Activated T-helper 17 cell treated with anti-CD3 and anti-CD28 coated beads, Interleukin-2, amount 50 U/mL, for 72 hours (primary cell): Measurements from ENCODE around the gene EPHA2. TPM values are rescaled to one million over a fixed set of nuclear protein-coding genes. Genes with fewer than 3 reads are reported as not detected.

Source experiments
- ATAC-seq: fragments of 150-1000 bp; cut with Tn5 transposase; replicated peaks from 2 replicates; pipeline ENCODE4 v1.10.0; 2021; ENCODE audit warnings: mild to moderate bottlenecking, moderate library complexity
- H3K27ac Mint-ChIP-seq: one replicate; pipeline ENCODE4 v1.8.0; 2022; ENCODE audit warnings: mixed read lengths
- H3K27me3 Mint-ChIP-seq: one replicate; pipeline ENCODE4 v1.8.0; 2022; ENCODE audit warnings: mixed read lengths
- H3K36me3 Mint-ChIP-seq: one replicate; pipeline ENCODE4 v1.8.0; 2022; ENCODE audit warnings: low read depth, mild to moderate bottlenecking, mixed read lengths
- H3K4me1 Mint-ChIP-seq: one replicate; pipeline ENCODE4 v1.8.0; 2022; ENCODE audit warnings: mixed read lengths
- H3K4me3 Mint-ChIP-seq: one replicate; pipeline ENCODE4 v1.8.0; 2022; ENCODE audit warnings: mild to moderate bottlenecking, mixed read lengths
- H3K9me3 Mint-ChIP-seq: one replicate; pipeline ENCODE4 v1.8.0; 2022; ENCODE audit warnings: mixed read lengths
- total RNA-seq, 2 donors: library from RNA; stranded (reverse); gene quantifications; one replicate each; pipeline ENCODE4 v1.2.3, GENCODE V29; 2022

Gene EPHA2
- total RNA-seq, 2 donors from 2014 or later, result 0.13 TPM; not detected in 1

DNA sequence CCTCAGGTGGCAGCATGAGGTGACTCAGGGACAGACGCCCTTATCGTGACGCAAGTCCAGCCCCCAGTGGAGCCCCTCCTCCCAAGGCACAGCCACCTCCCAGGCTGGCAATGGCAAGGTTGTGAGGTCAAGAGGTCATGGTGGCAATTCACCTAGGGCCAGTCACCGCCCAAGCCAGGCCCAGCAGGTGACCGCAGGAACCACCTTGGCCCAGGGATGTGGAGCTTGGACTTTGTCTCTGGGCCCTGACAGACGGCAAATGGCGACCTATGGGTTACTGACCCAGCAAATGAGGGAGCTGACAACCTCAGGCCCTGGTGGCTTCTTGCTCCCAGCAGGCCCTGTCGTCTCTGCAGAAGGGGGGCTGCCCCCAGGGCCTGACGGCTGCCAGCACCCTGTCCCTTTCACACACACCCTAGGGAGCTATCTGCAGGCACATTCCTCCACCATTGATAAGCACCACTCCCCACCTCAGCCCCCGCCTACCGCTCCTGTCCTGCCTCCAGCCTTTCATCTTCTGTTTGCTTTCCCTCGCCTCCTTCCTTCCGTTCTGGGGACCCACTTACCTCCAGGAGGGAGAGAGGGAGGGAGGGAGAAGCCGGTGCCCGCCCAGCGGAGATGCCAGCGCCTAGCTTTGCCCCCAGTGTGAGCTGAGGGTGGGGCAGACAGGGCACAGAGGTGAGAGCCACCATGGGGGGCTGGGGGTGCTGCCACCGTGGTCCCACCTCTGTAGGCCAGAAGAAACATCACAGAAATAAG is 12.1 kb downstream of the EPHA2 start:
- Mint-ChIP-seq H3K27ac (no peak overlapping the region), H3K27me3 (no peaks in the 10 kb centered on the region), H3K4me3 (no peak overlapping the region), H3K9me3 (no peaks in the 10 kb centered on the region), H3K36me3 (no peaks in the 10 kb centered on the region), H3K4me1 (peaks cover 4% of the 10 kb centered on the region)
- no peak for ATAC-seq

GRCh38 chr1:16143005-16143565 is 12.8 kb downstream of the EPHA2 start:
- Mint-ChIP-seq H3K9me3 (no peaks in the 10 kb centered on the region), H3K27ac (no peak overlapping the region), H3K36me3 (no peaks in the 10 kb centered on the region), H3K27me3 (no peaks in the 10 kb centered on the region), H3K4me3 (no peak overlapping the region), H3K4me1 (peaks cover 4% of the 10 kb centered on the region)
- ATAC-seq, result no peak

- no peak overlapping the region for H3K4me3 Mint-ChIP-seq
- no peak overlapping the region for H3K27ac Mint-ChIP-seq
- no peaks in the 10 kb centered on the region for H3K9me3 Mint-ChIP-seq
- no peak for ATAC-seq
- no peaks in the 10 kb centered on the region for H3K27me3 Mint-ChIP-seq
- H3K4me1 Mint-ChIP-seq, result peaks cover 4% of the 10 kb centered on the region
- H3K36me3 Mint-ChIP-seq, result no peaks in the 10 kb centered on the region
Observed at GRCh38 chr1:16142383-16142995, 13.4 kb downstream of the EPHA2 start.

DNA sequence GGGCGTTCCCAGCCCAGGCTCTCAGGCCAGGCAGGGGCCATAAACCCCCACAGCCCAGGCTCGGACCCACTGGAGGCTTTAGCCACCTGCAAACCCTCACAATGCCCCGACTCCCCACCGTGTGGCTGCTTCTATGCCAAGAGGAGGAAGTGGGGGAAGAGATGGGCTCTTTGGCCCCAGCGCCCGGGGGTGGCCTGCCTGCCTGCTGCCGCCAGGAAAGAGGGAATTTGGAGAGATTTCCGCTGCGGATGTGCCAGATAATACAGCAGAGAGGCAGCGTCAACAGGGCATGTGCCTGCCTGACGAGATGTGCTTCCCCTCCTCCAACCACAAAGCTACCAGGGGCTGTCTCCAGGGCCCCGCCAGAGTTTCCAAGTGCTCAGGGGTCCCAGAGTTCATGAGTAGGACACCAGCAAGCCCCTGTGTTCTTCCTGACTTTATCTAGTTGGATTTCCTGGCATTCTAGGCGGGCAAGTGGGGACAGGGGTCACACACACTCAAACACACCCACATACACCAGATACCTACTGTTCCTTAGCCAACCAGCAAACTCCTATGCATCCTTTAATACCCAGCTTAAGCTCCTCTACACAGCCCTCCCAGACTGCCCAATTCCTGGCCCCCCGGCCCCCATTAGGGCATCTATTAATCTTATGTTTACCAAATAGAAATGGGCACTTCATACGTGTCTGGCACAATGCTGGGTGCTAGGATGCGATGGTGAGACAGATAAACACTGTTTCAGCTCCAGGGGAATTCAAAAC is 14.1 kb downstream of the EPHA2 start:
- Mint-ChIP-seq H3K4me3 (no peak overlapping the region), H3K27ac (no peak overlapping the region), H3K4me1 (peaks cover 4% of the 10 kb centered on the region), H3K36me3 (no peaks in the 10 kb centered on the region), H3K9me3 (no peaks in the 10 kb centered on the region), H3K27me3 (no peaks in the 10 kb centered on the region)
- no peak for ATAC-seq

DNA sequence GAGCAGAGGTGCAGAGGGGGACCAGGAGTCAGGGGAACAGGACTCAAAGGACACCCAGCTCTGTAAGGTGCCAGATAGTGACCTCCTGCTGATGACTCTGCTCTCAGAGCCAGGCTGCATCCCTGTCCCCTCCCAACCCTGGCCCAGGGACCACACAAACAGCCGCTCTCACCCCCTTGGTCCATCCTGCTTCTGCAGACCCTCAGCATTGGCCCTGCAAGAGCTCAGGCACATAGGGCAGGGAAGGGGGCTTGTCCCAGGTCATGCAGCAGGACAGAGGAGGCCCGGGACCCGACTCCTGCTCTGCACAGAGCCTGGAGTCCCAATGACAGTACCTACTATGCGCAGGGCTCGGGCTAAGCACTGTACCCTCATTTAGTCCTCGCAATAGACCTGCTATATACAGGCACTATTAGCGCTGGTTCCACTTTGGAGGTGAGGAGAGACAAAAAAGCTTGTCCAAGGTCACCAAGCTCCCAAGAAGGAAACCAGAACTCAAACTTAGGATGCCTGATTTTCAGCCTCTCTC is 15.7 kb downstream of the EPHA2 start:
- Mint-ChIP-seq H3K36me3 (no peaks in the 10 kb centered on the region), H3K27me3 (no peaks in the 10 kb centered on the region), H3K27ac (no peak overlapping the region), H3K4me3 (no peak overlapping the region), H3K9me3 (no peaks in the 10 kb centered on the region), H3K4me1 (peaks cover 4% of the 10 kb centered on the region)
- no peak for ATAC-seq

DNA sequence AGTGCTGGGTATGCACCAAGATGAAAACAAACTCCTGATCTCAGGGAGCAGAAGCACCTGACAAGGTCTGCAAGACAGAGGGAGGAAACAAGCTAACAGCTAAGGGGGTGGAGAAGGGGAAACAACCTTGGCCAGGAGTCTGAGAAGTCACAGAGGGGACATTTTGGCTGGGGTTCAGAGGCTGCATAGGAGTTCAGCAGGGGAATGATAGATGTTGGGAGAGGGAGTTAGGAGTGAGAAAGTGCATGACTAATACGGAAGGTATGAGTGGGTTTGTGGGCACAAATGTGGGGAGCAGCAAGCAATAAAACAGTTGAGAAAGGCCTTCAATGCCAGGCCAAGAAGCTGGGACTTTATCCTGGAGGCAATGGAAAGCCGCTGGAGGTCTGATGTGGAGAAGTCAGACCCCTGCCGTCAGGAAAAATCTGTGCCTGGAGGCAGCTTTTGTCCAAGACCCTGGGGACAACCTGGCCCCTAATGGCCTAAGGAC is 16.4 kb downstream of the EPHA2 start:
- Mint-ChIP-seq H3K27ac (no peak overlapping the region), H3K36me3 (no peaks in the 10 kb centered on the region), H3K4me3 (no peak overlapping the region), H3K27me3 (no peaks in the 10 kb centered on the region), H3K4me1 (peaks cover 4% of the 10 kb centered on the region), H3K9me3 (no peaks in the 10 kb centered on the region)
- peak; percentile 84 for ATAC-seq

- no peak for ATAC-seq
- no peaks in the 10 kb centered on the region for H3K9me3 Mint-ChIP-seq
- no peak overlapping the region for H3K4me3 Mint-ChIP-seq
- H3K36me3 Mint-ChIP-seq, result no peaks in the 10 kb centered on the region
- no peak overlapping the region for H3K27ac Mint-ChIP-seq
- peaks cover 4% of the 10 kb centered on the region for H3K4me1 Mint-ChIP-seq
- no peaks in the 10 kb centered on the region for H3K27me3 Mint-ChIP-seq
Observed at GRCh38 chr1:16138772-16139221, 17.1 kb downstream of the EPHA2 start.

GRCh38 chr1:16137890-16138467 is 17.9 kb downstream of the EPHA2 start:
- H3K27ac Mint-ChIP-seq, result no peak overlapping the region
- no peak for ATAC-seq

GRCh38 chr1:16135501-16135900 is 20.4 kb downstream of the EPHA2 start:
- H3K36me3 Mint-ChIP-seq, result no peaks in the 10 kb centered on the region

More at GRCh38 chr1:16137890-16138467, 17.9 kb downstream of the EPHA2 start:
- Mint-ChIP-seq H3K4me1 (peaks cover 4% of the 10 kb centered on the region), H3K9me3 (no peaks in the 10 kb centered on the region), H3K27me3 (no peaks in the 10 kb centered on the region), H3K36me3 (no peaks in the 10 kb centered on the region), H3K4me3 (no peak overlapping the region)

GRCh38 chr1:16134906-16135305 is 21.0 kb downstream of the EPHA2 start:
- no peak overlapping the region for H3K4me3 Mint-ChIP-seq
- H3K27ac Mint-ChIP-seq, result no peak overlapping the region
- H3K4me1 Mint-ChIP-seq, result peaks cover 4% of the 10 kb centered on the region
- no peaks in the 10 kb centered on the region for H3K36me3 Mint-ChIP-seq
- no peaks in the 10 kb centered on the region for H3K9me3 Mint-ChIP-seq
- ATAC-seq, result no peak
- no peaks in the 10 kb centered on the region for H3K27me3 Mint-ChIP-seq

More at GRCh38 chr1:16135501-16135900, 20.4 kb downstream of the EPHA2 start:
- Mint-ChIP-seq H3K9me3 (no peaks in the 10 kb centered on the region), H3K27me3 (no peaks in the 10 kb centered on the region), H3K4me1 (peaks cover 4% of the 10 kb centered on the region), H3K27ac (no peak overlapping the region), H3K4me3 (no peak overlapping the region)
- ATAC-seq, result no peak

- no peak for ATAC-seq
Observed at GRCh38 chr1:16134066-16134801, 21.6 kb downstream of the EPHA2 start.

GRCh38 chr1:16133007-16133961 is 22.6 kb downstream of the EPHA2 start:
- Mint-ChIP-seq H3K9me3 (no peaks in the 10 kb centered on the region), H3K27me3 (no peaks in the 10 kb centered on the region), H3K4me1 (no peaks in the 10 kb centered on the region), H3K4me3 (no peak overlapping the region), H3K36me3 (no peaks in the 10 kb centered on the region), H3K27ac (no peak overlapping the region)
- ATAC-seq, result no peak

More at GRCh38 chr1:16134066-16134801, 21.6 kb downstream of the EPHA2 start:
- H3K27ac Mint-ChIP-seq, result no peak overlapping the region
- no peak overlapping the region for H3K4me3 Mint-ChIP-seq
- H3K27me3 Mint-ChIP-seq, result no peaks in the 10 kb centered on the region
- H3K9me3 Mint-ChIP-seq, result no peaks in the 10 kb centered on the region
- H3K4me1 Mint-ChIP-seq, result peaks cover under 1% of the 10 kb centered on the region
- no peaks in the 10 kb centered on the region for H3K36me3 Mint-ChIP-seq
